Fibroblast of peridontal ligament (primary cell): ENCODE data around the gene JPT1.
"Not testable (repeated sequence)": the region's sequence is repeated elsewhere in the genome, so short reads cannot be mapped to it uniquely, and the experiment has no call there.

Experiments
- DNase-seq: peaks from one replicate; pipeline ENCODE4 v3.0.0-alpha.2; 2010; ENCODE audit errors: extremely low read depth

The JPT1 gene

GRCh38 chr17:75158480-75158879 is 4.2 kb upstream of the JPT1 start:
- DNase-seq, result not testable (repeated sequence)

- DNase-seq, result no peak
Measured at GRCh38 chr17:75155191-75155601, 884 bp upstream of the JPT1 start.

GRCh38 chr17:75153780-75154194 is 525 bp downstream of the JPT1 start:
- no peak for DNase-seq

- no peak for DNase-seq
Measured at GRCh38 chr17:75152922-75153779, 1.2 kb downstream of the JPT1 start.

- DNase-seq, result no peak
Measured at GRCh38 chr17:75152523-75152921, 1.8 kb downstream of the JPT1 start.

- DNase-seq, result no peak
Measured at GRCh38 chr17:75151930-75152329, 2.4 kb downstream of the JPT1 start.

GRCh38 chr17:75147878-75148546 is 6.3 kb downstream of the JPT1 start:
- no peak for DNase-seq

- no peak for DNase-seq
Measured at GRCh38 chr17:75146592-75146991, 7.7 kb downstream of the JPT1 start.

GRCh38 chr17:75144816-75145512 is 9.3 kb downstream of the JPT1 start:
- DNase-seq, result no peak

- no peak for DNase-seq
Measured at GRCh38 chr17:75142236-75142971, 11.9 kb downstream of the JPT1 start.

- no peak for DNase-seq
Measured at GRCh38 chr17:75138519-75138918, 15.8 kb downstream of the JPT1 start.

- DNase-seq, result not testable (repeated sequence)
Measured at GRCh38 chr17:75137762-75138161, 16.6 kb downstream of the JPT1 start.

- DNase-seq, result no peak
Measured at GRCh38 chr17:75135946-75136345, 18.4 kb downstream of the JPT1 start.

- DNase-seq, result no peak
Measured at GRCh38 chr17:75135452-75135851, 18.9 kb downstream of the JPT1 start.

- not testable (repeated sequence) for DNase-seq
Measured at GRCh38 chr17:75133607-75134347, 20.5 kb downstream of the JPT1 start.

- DNase-seq, result no peak
Measured at GRCh38 chr17:75133001-75133400, 21.3 kb downstream of the JPT1 start.

- DNase-seq, result not testable (repeated sequence)
Measured at GRCh38 chr17:75132018-75133000, 22.0 kb downstream of the JPT1 start.

GRCh38 chr17:75131278-75132017 is 22.9 kb downstream of the JPT1 start, which contains the start of gene NT5C:
Gene NT5C, minus strand, starts transcription at chr17:75131742. Its CDS starts 35 bp downstream, at chr17:75131707.
- peak; percentile 59 for DNase-seq
